GM13977 (cell line): Measurements from ENCODE around the gene HOXB3.

ENCODE experiments used
- DNase-seq: peaks from one replicate; pipeline ENCODE4 v3.0.0; 2012; ENCODE audit warnings: low spot score
- CTCF ChIP-seq: IDR thresholded peaks from 2 replicates; pipeline ENCODE4 v1.5.1; 2012; ENCODE audit warnings: mild to moderate bottlenecking, control low read depth; ENCODE audit not compliant: insufficient read depth; ENCODE audit errors: extremely low read depth, missing control alignments
- in situ Hi-C: fragments of 300-500 bp; cut with MboI; formaldehyde crosslinking; loops from one replicate; pipeline ENCODE4 v1.12.0; 2022; ENCODE audit warnings: low sequenced_read_pairs, low pct_unique_long_range_greater_than_20kb, mixed read lengths, inconsistent platforms; ENCODE audit not compliant: unreplicated experiment

HOXB3 gene

GRCh38 chr17:48519427-48519826, 70.6 kb downstream of the HOXB3 start:
- no peak for DNase-seq
- TF ChIP-seq CTCF, result no peak
- in situ Hi-C loops, result no loop called here

- DNase-seq, result no peak
- in situ Hi-C loops, result no loop called here
- no peak for TF ChIP-seq CTCF
Measured at GRCh38 chr17:48517478-48517877, 72.6 kb downstream of the HOXB3 start.

DNA sequence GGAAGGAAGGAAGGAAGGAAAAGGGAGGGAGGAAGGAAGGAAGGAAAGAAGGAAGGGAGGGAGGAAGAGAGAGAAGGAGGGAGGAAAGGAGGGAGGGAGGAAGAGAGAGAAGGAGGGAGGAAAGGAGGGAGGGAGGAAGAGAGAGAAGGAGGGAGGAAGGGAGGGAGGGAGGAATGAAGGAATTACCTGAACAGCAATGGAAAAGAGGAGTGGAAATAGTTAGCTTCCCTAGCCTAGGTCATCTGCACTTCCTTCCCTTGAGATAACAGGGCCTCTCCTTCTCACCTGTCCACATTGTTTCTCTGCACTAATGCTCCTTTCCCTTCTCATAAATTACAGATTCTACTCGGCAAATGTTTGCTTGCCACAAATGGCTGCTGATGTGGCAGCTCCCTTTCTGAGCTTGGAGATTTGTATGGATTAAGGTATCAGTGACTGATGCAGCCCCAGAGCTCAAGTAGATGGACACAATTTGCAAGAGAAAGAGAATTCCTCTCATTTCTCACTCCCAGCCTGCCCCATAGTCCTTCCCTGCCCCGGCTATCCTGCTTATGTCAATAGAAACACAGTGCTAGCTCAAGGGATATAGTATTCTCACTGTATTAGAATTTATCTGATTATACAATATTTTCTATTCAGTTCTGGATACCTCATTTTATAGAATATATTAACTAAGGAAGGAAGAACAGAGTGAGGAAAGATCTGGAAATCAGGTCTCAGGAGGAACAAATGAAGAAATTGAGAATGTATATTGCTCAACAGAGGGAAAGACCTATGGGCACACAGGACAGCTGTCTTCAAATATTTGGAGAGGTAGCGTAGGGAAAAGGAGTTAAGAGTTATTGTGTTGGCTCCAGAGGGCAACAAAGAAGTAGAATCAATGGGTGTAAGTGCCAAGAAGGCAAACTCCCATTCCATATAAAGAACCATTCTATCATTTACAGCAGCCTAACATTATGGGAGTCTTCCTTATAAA, 73.8 kb downstream of the HOXB3 start:
- in situ Hi-C loops, result no loop called here
- TF ChIP-seq CTCF, result no peak
- DNase-seq, result no peak

DNA sequence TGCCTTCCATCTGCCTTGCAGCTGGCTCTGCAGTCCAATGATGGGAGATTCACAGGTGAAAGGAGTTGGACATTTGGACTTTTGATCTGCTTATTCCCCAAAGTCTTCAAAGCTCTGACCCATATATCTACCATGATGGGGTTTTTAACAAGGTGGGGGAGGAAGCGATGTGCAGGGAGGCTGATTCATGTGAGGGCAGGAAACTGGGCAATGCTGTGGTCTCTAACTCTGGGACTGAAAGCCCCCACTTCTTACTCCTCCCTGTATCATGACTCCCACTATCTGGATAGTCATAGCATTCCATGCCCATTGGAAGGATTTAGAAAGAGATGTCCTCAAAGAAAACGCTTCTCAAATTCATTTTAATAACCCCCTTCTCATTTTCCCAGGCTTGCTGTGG, 75.6 kb downstream of the HOXB3 start:
- DNase-seq, result no peak
- in situ Hi-C loops, result no loop called here
- TF ChIP-seq CTCF, result no peak

- in situ Hi-C loops, result no loop called here
- TF ChIP-seq CTCF, result no peak
- DNase-seq, result no peak
Measured at GRCh38 chr17:48513666-48514455, 76.2 kb downstream of the HOXB3 start.

GRCh38 chr17:48513097-48513496, 76.9 kb downstream of the HOXB3 start:
- in situ Hi-C loops, result no loop called here
- TF ChIP-seq CTCF, result no peak

More at GRCh38 chr17:48513097-48513496, 76.9 kb downstream of the HOXB3 start:
- no peak for DNase-seq
